Superior temporal gyrus (tissue), 1 donor: Measurements from ENCODE around the gene CDH7.

Experiments used
- DNase-seq: peaks from one replicate; pipeline ENCODE4 v3.0.0-alpha.2; 2016; ENCODE audit errors: extremely low spot score

CDH7 gene

DNA sequence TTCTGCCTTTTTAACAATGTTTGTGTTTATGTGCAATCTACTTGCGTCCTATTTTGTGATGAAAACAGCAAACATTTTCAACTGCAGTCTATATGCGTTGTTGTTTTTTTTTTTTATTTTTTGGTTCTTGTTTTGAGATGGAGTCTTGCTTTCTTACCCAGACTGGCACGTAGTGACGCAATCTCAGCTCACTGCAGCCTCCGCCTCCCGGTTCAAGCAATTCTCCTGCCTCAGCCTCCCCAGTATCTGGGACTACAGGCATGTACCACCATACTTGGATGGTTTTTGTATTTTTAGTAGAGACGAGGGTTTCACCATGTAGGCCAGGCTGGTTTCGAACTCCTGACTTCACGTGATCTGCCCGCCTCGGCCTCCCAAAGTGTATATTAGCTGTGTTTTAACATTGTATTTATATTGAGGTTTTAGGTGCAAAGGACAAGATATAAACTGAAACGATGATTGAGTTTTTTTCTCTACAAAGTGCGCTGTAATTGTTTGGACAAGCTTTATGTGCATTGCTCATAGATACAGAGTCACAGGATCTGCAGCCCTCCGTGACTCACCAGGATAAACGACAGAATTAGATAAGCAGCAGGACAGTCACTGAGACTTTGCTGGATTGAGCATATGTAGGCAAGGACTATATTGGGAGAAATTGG, 17.4 kb downstream of the CDH7 start:
- no peak for DNase-seq

DNA sequence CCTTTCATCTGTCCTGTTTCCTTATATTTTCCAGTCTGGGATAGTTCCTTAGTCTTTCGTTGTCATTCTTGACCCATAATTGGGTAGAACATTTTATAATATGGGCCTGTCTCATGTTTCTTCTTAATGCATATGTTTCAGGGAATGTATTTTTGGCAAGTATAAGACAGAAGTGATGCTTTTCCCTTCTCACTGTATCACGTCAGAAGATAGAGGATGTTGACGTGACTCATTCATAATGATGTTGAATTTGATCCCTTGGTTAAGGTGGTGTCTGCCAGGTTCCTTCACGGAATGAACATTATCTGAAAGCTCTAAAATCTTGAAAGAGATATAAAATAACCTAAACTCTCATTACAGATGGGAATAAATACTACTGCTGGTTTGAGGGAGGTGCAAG, 18.8 kb downstream of the CDH7 start:
- no peak for DNase-seq

DNA sequence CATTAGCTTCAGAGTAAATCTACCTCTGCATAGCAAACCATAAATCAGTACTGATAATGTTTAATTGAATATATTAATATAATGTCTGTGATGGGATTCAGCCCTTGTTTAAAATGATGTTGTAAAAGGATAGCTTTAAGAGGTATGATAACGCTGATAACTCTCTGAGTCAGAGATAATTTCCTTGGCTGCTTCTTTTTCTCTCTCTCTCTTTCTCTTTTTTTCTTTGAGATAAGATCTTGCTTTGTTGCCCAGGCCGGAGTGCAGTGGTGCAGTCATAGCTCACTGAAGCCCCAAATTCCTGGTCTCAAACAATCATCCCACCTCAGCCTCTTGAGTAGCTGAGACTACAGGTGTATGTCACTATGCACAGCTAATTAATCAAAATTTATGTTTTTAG, 35.7 kb downstream of the CDH7 start:
- no peak for DNase-seq

DNA sequence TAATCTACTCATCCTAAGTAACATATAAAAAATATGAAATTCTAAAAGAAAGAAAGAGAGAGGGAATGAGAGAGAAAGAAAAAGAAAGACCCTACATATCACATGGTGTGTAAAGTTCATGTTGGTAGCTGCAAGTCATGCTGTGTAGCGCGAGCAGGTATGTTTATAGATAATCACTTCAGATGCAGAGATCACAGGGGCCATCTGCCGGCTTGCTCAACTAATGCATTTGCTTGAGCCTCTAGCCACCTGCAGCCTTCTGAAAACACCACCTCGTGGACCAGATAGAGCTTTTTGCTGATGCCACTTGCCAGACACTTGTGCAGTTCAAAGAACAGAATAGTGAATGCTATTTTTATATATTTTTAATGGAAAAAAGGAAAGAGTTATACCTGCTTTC, 37.6 kb downstream of the CDH7 start:
- DNase-seq, result no peak

DNA sequence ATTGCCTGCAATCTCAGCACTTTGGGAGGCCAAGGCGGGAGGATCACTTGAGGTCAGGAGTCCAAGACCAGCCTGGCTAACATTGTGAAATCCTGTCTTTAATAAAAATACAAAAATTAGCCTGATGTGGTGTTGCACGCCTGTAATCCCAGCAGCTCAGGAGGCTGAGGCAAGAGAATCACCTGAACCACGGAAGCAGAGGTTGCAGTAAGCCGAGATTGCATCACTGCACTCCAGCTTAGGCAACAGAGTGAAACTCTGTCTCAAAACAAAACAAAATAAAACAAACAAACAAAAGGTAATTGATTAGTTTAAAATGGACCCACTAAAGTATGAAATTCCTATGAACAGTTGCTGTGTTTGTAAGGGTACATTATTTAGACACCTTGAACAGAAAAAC, 39.8 kb downstream of the CDH7 start:
- DNase-seq, result no peak

DNA sequence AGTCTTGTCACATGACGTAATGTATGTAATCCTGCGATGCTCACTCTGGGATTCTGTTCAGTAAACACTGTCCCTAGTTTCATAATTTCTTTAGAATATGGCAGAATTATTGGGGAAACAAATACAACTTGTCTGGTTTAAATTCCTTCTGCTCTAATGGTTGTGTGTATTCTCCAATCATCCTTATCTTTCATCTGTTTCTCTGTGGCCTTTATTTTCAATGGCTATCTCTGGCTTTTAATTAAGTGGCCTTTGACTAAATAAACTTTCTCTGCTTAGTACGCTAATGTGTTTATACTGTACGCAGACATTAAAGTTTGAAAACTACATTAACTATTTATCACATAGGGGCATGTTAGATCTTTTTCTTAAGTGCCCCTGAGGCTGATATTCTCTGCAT, 40.9 kb downstream of the CDH7 start:
- no peak for DNase-seq

DNA sequence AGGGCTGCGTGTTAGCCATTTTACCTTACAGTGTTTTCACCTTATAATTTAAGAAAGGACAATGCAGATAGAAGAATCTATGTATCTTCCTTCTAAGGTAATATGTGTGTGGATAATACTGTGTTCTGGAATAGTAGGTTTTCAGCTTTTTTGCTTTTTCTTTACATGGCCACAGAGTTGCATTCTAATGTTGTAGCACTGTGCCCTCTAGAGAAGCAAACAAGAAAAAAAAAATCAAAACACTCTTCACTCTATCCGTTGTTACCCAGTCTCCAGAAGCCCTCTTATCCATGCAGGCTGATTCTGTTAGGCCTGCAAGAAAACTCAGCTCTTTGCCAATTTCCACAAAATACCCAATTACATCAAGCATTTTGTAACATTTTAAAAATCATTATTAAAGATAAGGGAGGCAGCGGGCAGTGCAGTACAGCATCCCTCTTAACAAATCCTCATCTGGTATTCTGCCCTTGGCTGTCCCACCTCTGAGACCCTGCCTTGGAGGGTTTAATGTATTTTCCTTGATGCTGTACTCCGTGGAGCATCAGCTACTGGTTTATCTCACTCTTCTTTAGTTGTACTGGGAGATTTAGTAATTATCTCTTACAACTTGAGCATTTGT, 41.8 kb downstream of the CDH7 start:
- no peak for DNase-seq

DNA sequence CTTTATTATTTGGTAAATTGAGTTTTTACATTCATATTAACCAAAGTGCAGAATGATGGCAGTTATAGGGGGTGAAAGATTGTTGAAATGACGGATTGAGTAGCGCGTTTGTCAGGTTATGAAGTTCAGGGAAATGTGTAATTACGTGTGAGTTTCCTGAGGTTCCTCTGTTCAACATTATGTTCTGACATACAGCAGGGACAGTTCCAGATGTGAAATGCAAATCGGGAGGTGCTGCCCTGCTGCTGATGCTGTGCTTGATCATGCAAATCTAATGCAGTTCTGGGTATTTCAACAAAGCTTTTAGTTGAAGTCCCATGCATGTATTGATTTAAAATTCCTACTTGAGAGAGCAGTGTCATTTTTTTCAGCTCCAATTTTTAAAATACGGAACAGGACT, 57.9 kb downstream of the CDH7 start:
- no peak for DNase-seq

DNA sequence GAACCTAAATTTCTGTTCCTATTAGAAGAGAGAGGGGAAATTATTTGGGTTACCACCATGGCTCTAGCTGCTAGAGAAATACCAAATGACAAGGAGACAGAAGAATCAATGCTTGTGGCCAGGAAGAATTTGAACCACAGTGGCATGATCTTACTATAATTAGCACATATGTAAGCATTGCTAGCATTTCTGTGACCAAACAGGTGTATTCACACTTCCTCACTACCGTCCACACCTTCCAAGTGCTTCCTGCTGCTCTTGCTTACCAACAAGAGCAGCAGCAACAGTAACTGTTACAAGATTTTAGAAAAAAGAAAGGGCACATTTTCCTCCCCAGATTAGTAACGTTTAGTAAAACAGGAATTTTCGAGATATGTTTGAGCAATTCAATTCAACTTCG, 60.5 kb downstream of the CDH7 start:
- no peak for DNase-seq

DNA sequence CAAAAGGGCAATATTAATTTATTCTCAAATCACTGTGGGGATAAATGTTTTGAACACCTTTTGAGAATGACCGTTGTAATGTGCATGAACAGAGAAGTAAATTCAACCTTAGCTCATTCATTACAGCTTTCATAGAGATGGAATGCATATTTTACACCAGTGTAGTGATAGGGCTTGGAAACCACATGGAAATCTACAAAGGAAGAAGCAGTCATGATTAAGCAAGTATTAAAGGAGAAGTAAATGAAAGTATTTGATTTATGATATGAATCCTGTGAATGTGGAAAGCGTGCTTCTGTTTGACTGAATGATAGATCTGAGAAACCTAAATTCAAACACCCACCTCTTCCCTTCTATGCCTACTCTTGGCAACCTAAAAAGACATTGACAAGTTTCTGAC, 64.7 kb downstream of the CDH7 start:
- no peak for DNase-seq

DNA sequence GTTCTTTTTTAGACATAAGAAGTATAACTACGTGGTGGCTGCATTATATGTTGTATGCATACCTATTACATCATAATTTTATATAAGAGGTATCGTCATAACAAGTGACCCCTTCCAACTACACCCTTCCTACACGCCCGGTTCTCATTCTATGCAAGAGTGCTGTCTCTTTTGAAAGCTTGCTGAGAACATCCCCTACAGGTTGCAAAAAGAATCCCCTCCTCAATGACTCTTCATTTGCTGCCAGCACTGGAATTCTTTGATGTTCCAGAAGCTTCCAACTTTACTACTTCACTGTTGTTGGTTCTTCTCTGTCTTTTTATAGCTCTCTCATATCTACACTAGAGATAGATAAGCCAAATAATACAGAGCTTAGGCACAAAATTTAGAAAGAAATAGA, 66.4 kb downstream of the CDH7 start:
- DNase-seq, result no peak

DNA sequence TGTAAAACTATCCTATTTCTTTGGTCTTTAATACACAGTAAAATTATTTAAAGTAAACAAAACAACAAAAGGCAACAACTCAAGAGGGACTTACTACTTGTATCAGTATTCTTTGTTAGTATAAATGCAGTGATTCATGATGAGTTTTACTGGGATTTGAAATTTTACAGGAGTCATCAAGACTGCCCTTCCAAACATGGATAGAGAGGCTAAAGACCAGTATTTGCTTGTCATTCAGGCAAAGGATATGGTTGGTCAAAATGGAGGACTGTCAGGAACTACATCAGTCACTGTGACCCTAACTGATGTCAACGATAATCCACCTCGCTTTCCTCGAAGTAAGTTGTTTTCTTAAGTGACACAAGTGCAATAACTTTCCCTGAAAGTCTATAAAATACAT, 71.1 kb downstream of the CDH7 start:
- DNase-seq, result no peak

DNA sequence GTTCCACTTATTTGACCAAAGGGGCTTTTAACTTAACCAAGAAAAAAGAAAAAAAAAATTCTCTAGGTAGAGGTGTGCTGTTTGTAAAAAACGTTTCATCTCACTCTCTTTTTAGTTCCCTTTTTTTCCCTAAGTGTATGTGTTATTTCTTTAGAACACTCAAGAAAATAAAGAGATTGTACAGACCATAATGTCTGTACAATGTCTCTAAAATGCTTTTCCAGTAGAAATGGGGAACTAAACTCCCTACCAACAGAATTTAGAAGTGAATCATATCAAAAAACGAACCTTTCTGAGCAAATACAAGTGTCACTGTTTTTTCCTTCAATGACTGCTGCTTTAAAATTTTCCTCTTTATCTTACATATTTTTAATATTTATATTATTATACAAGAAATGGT, 72.0 kb downstream of the CDH7 start:
- DNase-seq, result no peak

DNA sequence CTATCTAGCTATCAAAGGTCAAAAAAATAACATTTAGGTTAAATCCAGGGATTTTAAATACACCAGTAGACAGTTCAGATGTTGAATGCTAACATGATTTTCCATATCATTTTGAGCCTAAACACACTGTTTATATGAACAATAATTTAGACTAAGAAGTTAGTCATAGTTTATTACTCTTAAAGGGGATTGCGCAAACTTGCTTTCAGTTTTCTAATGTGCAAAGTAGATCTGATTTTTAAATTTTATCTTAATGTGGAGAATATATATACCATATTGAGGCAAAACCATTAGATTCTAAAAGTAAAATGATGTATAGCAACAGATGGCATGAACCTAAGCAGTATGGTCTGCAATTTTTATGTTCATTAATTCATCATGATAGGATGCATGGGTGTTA, 76.6 kb downstream of the CDH7 start:
- DNase-seq, result no peak

DNA sequence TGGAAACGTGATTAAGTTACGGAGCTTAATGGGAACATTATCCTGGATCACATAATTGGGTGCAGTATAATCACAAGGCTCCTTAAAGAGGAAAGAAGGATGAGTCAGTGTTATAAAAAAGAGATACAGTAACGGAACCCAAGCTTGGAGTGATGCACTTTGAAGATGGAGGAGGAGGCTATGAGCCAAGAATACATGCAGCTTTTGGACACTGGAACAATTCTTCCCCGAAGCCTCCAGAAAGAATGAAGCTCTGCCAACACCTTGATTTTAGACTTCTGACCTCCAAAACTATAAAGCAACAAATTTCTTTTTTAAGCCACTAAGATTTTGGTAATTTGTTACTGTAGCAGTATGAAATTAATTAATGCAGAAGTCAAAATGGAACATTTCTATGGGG, 85.1 kb downstream of the CDH7 start:
- peak; percentile 41 for DNase-seq

DNA sequence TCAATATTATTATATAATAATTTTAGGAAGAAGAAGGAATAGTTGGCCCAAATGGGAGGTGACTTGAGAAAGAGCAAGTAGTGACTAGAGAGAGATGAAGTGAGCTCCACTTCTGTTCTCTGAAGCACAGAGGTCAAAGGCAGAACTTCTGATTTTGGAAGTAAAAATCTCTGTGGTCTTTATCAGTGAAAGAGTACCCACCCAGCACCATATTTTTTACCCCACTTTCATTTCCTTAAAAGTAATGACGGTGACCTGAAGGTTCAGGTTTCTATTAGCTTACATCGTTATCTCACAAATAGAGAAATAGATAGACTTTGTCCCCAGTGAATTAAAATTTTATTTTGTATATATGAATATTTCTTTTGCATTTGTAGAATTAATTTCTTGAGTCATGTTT, 95.3 kb downstream of the CDH7 start:
- no peak for DNase-seq

DNA sequence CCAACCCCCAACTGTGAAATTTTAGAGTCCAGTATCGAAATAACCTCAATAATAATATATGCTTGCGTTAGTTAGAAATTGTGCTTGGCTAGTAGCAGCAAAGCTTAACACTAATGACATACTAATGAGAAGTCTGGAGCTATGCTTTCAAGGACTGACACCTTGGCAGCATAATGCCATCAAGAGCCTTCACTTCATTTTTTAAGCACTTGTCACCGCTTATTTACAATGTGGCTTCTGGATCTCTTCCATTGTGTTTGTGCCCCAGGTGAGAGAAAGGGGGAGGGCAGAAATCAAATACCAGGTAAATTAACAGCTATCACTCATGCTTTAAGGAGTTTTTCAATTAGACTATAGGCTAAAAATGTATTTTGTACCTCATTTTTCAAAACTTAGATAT, 101.5 kb downstream of the CDH7 start:
- DNase-seq, result no peak

DNA sequence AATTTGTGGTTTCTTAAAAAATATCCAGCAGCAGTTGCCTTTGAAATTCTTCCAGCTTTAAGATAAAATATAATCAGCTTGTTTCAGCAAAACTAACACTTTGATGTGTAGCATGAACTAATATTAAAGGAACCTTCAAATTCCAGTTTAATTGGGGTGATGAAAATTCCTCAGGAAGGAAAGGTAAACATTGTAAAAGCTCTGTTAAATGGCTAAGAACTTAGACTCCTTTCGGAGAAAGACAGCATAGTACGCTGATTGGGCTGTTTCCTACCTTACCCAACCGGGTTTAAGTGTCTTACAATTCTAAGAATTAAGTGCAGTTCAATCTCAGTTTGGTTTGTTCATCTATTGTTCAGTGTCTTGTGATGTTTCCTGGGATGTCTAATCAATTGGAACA, 108.3 kb downstream of the CDH7 start:
- DNase-seq, result no peak

DNA sequence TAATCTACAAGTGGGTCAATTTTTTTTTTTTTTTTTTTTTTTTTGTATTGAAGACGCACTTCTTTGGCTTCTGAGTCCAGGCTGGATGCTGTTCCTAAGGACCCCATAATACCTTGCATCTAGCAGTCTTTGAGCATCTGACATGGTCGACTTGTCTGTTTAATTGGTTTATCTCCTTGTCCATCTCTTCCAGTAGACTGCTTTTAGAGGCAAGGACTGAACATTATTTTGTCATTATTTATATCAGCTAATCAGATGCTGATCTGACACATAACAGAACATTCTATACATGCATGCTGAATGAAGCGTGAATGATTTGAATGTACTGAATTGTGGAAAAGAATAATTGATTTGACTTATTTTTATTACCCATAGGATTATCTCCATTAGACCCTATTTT, 118.7 kb downstream of the CDH7 start:
- DNase-seq, result no peak

DNA sequence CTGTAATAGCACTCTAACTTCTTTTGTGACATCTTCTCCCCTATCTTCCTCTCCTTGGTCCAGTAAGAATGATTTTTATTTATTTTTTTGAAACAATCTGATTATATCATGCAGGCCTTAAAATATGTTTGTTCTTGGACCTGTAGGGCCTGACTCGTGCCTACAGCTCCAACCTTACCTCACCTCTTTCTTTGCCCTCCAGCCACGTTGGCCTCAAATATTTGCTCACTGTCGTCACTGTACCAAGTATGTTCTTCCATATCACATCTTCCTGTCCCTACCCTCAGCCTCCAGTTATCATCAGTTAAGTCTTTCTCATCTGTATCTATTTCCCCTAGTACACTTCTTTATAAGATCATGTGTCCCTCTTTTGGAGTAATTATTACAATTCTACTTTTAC, 125.5 kb downstream of the CDH7 start:
- no peak for DNase-seq

DNA sequence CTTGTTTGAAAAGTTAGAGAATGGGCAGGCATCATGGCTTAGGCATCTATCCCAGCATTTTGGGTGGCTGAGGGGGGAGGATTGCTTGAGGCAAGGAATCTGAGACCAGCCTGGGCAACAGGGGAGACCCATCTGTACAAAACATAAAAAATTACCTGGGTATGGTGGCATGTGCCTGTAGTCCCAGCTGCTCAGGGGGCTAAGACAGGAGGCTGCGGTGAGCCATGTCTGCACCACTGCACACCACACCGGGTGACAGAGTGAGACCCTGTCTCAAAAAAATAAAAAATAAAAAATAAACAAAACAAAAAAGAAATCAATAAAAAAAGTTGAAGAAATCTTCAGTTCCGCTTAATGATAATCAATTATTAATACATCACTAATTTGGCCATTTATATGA, 146.5 kb downstream of the CDH7 start:
- no peak for DNase-seq

DNA sequence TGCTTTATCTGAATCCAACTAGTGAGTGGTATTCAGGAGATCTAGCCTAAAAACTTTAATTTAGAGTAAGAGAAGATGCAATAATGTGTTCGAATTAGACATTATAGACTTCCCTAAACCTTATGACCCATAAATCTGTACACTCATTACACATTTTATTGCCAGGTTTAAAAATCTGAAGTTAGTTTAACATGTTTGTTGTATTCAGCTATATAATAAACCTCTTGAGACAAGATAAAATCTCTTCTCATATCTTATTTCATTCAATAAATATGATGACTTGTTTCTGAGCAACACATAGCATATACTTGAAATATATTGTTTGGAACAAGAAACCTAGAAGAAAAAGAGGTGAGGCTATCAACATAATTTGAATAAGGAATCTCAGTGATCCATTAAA, 150.7 kb downstream of the CDH7 start:
- no peak for DNase-seq

DNA sequence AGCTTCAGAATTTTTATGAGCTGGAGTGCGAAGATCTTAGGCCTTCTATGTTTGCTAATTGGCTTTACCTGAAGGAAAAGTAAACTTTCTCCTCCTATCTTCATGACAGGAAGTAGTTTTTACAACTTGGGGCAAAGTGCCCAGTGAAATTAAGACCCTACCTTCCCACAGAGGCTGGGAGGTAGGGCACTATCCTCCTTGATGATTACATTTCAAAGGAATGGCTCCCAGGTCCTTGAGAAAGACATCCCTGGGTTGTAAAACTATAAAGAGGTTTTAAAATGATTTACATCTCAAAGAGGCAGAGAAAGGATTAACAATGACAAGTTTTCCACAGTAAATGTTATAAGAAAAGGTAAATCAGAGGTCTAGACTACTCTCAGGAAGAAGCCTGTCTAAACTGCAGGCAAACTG, 155.8 kb downstream of the CDH7 start:
- no peak for DNase-seq

DNA sequence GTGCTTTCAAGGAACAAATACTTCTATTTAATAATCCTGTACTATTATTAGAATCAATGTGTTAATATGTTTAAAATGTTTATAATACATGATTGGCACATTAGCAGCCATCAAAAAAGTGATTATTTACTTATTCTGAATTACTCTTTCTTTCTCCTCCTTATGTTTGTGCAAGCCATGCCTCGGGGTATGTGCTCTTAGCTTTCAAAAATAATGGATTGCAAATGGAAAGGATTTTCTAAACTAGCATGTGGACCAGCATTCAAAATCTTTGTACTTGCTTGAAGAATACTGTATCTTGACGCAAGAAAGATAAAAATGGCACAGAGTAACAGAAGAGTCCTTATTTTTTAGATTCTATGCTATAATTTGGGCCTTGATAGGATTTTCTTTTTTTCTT, 156.5 kb downstream of the CDH7 start:
- DNase-seq, result no peak
